ENCODE results near the gene NFIC. TPM values are rescaled to one million over a fixed set of nuclear protein-coding genes. Genes with fewer than 3 reads are reported as not detected.
"Not testable (repeated sequence)": the region's sequence is repeated elsewhere in the genome, so short reads cannot be mapped to it uniquely, and the experiment has no call there.

NFIC gene
- polyA plus RNA-seq, 2 of the 4 experiments (the other 2 are of a cell fraction), result 2.6 to 34.9 TPM

DNA sequence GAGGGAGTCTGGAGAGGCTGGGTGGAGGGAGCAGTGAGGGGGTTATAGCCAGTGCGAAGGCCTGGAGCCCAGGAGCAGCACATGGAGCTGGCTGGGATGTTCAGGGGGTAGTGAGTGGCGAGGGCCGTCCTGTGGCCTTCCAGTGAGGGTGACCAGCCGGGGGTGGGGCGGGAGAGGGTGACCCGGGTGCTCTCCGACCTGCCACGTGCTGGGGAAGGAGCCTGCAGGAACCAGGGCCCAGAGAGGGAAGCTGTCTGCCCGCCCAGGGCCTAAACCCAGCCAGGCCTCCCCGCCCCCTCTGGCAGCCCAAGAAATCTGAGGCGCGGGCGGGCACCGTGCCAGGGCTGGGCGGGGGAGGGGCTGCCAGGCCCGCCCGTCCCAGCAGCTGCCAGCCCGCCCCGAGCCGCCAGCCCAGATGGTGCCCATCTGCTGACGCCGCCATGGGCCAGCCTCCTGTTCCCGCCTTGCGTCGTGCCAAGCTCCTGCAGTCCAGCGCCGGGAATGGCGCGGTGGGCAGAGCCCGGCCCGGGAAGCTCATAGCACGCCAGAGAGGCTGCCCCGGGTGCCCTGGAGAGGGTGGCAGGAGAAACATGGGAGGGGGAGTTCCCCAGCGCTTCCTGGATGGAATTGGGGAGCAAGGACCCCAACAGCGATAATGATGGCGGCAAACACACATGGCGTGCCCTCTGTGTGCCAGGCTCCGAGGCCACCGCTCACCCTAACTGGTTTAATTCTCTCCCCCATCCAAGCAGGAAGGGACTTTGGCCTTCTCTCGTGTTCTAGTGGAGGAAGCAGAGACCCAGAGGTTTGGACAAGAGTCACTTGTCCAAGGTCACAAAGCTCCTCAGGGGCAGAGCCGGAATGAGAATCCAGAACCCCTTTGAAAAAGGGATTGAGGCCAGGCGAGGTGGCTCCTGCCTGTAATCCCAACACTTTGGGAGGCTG lies 21.5 kb downstream of the NFIC start:
- WGBS (ENCODE audit: missing lambda C conversion rate), result 59% methylated on average over 24 of the region's 42 CpGs
- Histone ChIP-seq H3K9me3 (no peaks in the 10 kb centered on the region), H3K4me3 (no peak overlapping the region), H3K27ac (peak overlapping the region; percentile 73 to 89), H3K4me1 (peaks cover 60% of the 10 kb centered on the region), H3K4me2 (peak overlapping the region; percentile 64)
- CTCF ChIA-PET, result interaction anchor here (0.6 to 3.1 kb wide), 5 partner anchors 41 to 96 kb away, joined by 3 to 13 read pairs (median 3); no protein-coding TSS in a partner anchor
- FAIRE-seq (no peak), DNase-seq (ENCODE audit: low read depth in 1 of 2, low spot score in 1 of 2) (peak; percentile 44 to 68), ATAC-seq (peak; percentile 56 to 66)
- POLR2A ChIA-PET, result interaction anchor here (0.6 to 1.4 kb wide), 3 partner anchors 9 to 23 kb away, joined by 3 to 6 read pairs (median 4); no protein-coding TSS in a partner anchor
- TF ChIP-seq, protein P1, sequence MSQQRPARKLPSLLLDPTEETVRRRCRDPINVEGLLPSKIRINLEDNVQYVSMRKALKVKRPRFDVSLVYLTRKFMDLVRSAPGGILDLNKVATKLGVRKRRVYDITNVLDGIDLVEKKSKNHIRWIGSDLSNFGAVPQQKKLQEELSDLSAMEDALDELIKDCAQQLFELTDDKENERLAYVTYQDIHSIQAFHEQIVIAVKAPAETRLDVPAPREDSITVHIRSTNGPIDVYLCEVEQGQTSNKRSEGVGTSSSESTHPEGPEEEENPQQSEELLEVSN (IDR thresholded peaks at IDR 0.05; ENCODE audit: borderline replicate concordance, low read depth), result peak; percentile 78
- TF ChIP-seq, protein P2, sequence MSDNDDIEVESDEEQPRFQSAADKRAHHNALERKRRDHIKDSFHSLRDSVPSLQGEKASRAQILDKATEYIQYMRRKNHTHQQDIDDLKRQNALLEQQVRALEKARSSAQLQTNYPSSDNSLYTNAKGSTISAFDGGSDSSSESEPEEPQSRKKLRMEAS (IDR thresholded peaks at IDR 0.05), result peak; percentile 80
- TF ChIP-seq EHF (CRISPR knock-in tag; IDR thresholded peaks at IDR 0.05) (no peak), CHD4 (IDR thresholded peaks at IDR 0.05; ENCODE audit: borderline replicate concordance) (no peak), ZFP36 (IDR thresholded peaks at IDR 0.05; ENCODE audit: borderline replicate concordance, partially characterized antibody) (no peak)
- TF ChIP-seq, protein P3, sequence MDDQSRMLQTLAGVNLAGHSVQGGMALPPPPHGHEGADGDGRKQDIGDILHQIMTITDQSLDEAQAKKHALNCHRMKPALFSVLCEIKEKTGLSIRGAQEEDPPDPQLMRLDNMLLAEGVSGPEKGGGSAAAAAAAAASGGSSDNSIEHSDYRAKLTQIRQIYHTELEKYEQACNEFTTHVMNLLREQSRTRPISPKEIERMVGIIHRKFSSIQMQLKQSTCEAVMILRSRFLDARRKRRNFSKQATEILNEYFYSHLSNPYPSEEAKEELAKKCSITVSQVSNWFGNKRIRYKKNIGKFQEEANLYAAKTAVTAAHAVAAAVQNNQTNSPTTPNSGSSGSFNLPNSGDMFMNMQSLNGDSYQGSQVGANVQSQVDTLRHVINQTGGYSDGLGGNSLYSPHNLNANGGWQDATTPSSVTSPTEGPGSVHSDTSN (IDR thresholded peaks at IDR 0.05), result no peak
- TF ChIP-seq, protein P4, sequence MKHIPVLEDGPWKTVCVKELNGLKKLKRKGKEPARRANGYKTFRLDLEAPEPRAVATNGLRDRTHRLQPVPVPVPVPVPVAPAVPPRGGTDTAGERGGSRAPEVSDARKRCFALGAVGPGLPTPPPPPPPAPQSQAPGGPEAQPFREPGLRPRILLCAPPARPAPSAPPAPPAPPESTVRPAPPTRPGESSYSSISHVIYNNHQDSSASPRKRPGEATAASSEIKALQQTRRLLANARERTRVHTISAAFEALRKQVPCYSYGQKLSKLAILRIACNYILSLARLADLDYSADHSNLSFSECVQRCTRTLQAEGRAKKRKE (CRISPR knock-in tag; IDR thresholded peaks at IDR 0.05; ENCODE audit: low read depth), result no peak

DNA sequence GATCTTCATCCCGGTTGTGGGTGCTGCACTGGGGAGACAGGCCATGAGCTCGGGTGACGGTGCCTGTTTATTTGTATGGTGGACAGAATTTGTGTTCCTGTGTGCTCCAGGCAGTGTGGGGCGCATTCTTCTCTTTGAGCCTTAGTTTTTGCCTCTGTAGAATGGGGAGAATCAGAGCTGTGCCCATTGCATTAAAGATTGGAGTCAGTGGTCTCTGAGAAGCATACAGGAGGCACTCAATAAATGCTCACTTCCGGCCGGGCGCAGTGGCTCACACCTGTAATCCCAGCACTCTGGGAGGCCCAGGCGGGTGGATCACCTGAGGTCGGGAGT lies 23.0 kb downstream of the NFIC start:
- H3K4me2 ChIP-seq, result peak overlapping the region; percentile 64; the same call in 2 of the 3 replicates
- ATAC-seq, result no peak
- H3K4me3 ChIP-seq, result no peak overlapping the region
- H3K4me1 ChIP-seq, result peaks cover 49% of the 10 kb centered on the region
- POLR2A ChIA-PET, result no interaction called here
- TF ChIP-seq JUNB (IDR thresholded peaks at IDR 0.05) (no peak), RNF2 (IDR thresholded peaks at IDR 0.05; ENCODE audit: borderline replicate concordance, low read depth) (no peak), HOXB13 (CRISPR knock-in tag; IDR thresholded peaks at IDR 0.05; ENCODE audit: low read depth) (no peak), GATA3 (IDR thresholded peaks at IDR 0.05; ENCODE audit: borderline replicate concordance) (no peak), PHF8 (IDR thresholded peaks at IDR 0.05; ENCODE audit: borderline replicate concordance, low read depth) (no peak)
- WGBS (ENCODE audit: missing lambda C conversion rate), result 91% methylated on average over 4 of the region's 9 CpGs
- H3K27ac ChIP-seq, result peak overlapping the region; percentile 73 to 89; a peak in 5 of 6 replicates
- no peaks in the 10 kb centered on the region for H3K9me3 ChIP-seq
- no peak for DNase-seq (ENCODE audit: low read depth in 1 of 2, low spot score in 1 of 2)
- FAIRE-seq, result no peak
- CTCF ChIA-PET, result interaction anchor here (0.9 to 3.1 kb wide), 5 partner anchors 11 to 84 kb away, joined by 3 to 13 read pairs (median 4); no protein-coding TSS in a partner anchor

DNA sequence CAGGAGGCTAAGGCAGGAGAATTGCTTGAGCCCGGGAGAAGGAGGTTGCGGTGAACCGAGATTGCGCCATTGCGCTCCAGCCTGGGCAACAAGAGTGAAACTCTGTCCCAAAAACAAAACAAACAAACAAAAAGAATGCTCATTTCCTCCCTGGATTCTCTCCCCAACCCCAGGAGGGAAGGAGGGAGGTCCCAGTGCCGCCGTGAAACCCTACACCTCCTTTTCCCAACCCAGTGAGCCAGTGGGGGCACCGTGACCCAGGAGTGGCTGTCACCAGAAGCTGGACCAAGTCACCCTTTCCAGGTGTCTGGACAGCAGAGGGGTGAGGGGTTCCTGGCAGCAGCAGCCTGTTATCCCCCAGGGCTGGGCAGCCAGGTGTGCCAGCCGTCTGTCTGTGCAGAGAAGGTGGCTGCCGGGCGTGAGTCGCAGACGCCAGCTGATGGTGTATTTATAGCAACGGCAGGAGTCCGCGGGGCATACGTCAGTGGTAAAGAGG lies 23.5 kb downstream of the NFIC start:
- H3K4me2 ChIP-seq, result peak overlapping the region; percentile 23; the same call in 1 of the 3 replicates
- ChIA-PET CTCF (interaction anchor here (0.6 to 3.1 kb wide), 7 partner anchors 9 to 85 kb away, joined by 3 to 13 read pairs (median 3); no protein-coding TSS in a partner anchor), POLR2A (interaction anchor here (0.6 kb wide), 1 partner anchor 882 kb away, joined by 3 read pairs; no protein-coding TSS in a partner anchor)
- FAIRE-seq (no peak), DNase-seq (ENCODE audit: low read depth in 1 of 2, low spot score in 1 of 2) (no peak), ATAC-seq (peak in 1 of 2 experiments; percentile 34; a peak in 3 of 6 replicates)
- 66% methylated on average over 17 of the region's 17 CpGs for WGBS (ENCODE audit: missing lambda C conversion rate)
- peak overlapping the region in 1 of 2 experiments; percentile 89; a peak in 3 of 6 replicates for H3K27ac ChIP-seq
- no peak overlapping the region for H3K4me3 ChIP-seq
- no peaks in the 10 kb centered on the region for H3K9me3 ChIP-seq
- peaks cover 44% of the 10 kb centered on the region for H3K4me1 ChIP-seq
- TF ChIP-seq ZNF302 (CRISPR knock-in tag; IDR thresholded peaks at IDR 0.05) (no peak), FOSL2 (IDR thresholded peaks at IDR 0.05) (no peak), FOSL2 (CRISPR knock-in tag; IDR thresholded peaks at IDR 0.05) (no peak), CEBPB (IDR thresholded peaks at IDR 0.05) (peak; percentile 28 to 67; a peak in 3 of 4 replicates), CBX8 (IDR thresholded peaks at IDR 0.05) (no peak), NFE2L2 (conservative IDR thresholded peaks at IDR 0.05; ENCODE audit: low read length) (no peak)
- TF ChIP-seq, protein P4 (CRISPR knock-in tag; IDR thresholded peaks at IDR 0.05; ENCODE audit: low read depth), result no peak

DNA sequence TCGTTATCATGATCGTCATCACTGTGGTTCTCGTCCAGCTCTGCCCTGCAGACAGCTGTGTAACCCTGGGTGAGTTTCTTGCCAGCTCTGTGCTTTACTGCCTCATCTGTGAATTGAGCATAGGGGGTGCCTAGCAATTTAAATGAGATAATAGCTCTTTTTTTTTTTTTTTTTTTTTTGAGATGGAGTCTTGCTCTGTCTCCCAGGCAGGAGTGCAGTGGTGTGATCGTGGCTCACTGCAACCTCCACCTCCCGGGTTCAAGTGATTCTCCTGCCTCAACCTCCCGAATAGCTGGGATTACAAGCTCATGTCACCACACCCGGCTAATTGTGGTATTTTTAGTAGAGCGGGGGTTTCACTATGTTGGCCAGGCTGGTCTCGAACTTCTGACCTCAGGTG lies 25.5 kb downstream of the NFIC start:
- 89% methylated on average over 7 of the region's 9 CpGs for WGBS (ENCODE audit: missing lambda C conversion rate)
- H3K27ac ChIP-seq; ATAC-seq; H3K4me2 ChIP-seq; H3K9me3 ChIP-seq; H3K4me3 ChIP-seq; FAIRE-seq; DNase-seq (ENCODE audit: low read depth in 1 of 2, low spot score in 1 of 2); POLR2A ChIA-PET: not testable (repeated sequence)
- CTCF ChIA-PET, result interaction anchor here (0.6 to 2.0 kb wide), 4 partner anchors 31 to 81 kb away, joined by 3 to 5 read pairs (median 4); no protein-coding TSS in a partner anchor
- peaks cover 39% of the 10 kb centered on the region for H3K4me1 ChIP-seq

Measured in A549 (cell line).